Ovary (tissue), 9 donors: ENCODE data around the gene MLLT11. TPM values are rescaled to one million over a fixed set of nuclear protein-coding genes. Genes with fewer than 3 reads are reported as not detected.
"Not testable (repeated sequence)": the region's sequence is repeated elsewhere in the genome, so short reads cannot be mapped to it uniquely, and the experiment has no call there.

ENCODE experiments used
- DNase-seq, 5 donors: peaks; one replicate each; pipeline ENCODE4 v3.0.0-alpha.2; 2019 to 2020
- H3K27ac ChIP-seq, 2 donors: fragments of 200-600 bp; one replicate each; pipeline versions ENCODE4 v1.5.1 to v1.8.0; 2019 to 2022
- H3K27me3 ChIP-seq: fragments of 200-600 bp; one replicate; pipeline ENCODE4 v1.8.0; 2022
- H3K36me3 ChIP-seq: fragments of 200-600 bp; sonication (generic); one replicate; pipeline ENCODE4 v1.5.1; 2019
- H3K4me1 ChIP-seq: one replicate; pipeline ENCODE4 v1.8.1; 2013; ENCODE audit warnings: mild to moderate bottlenecking, moderate library complexity; ENCODE audit not compliant: insufficient read depth
- H3K4me3 ChIP-seq: fragments of 200-600 bp; sonication (generic); one replicate; pipeline ENCODE4 v1.5.1; 2017
- H3K9me3 ChIP-seq, 2 donors: fragments of 200-600 bp in 1 of 2; sonication (generic) in 1 of 2; one replicate each; pipeline versions ENCODE4 v1.5.1 to v1.8.1; 2013 to 2019; ENCODE audit warnings: mild to moderate bottlenecking in 1 of 2, moderate library complexity in 1 of 2
- EP300 ChIP-seq: sonication (generic); formaldehyde crosslinking; IDR thresholded peaks from one replicate; pipeline ENCODE4 v1.6.1; 2017; ENCODE audit warnings: antibody characterized with exemption
- POLR2A ChIP-seq: fragments of 450-650 bp; IDR thresholded peaks from one replicate; pipeline ENCODE4 v1.6.1; 2017; ENCODE audit warnings: antibody characterized with exemption, mild to moderate bottlenecking, moderate library complexity
- WGBS, 3 donors: extraction: QIAGEN DNeasy Blood & Tissue Kit in 1 of 3; methylation state at CpG; one replicate each; pipeline versions ENCODE4 v1.1.5 to v1.1.7; 2013 to 2017; 5-methylcytosine and 5-hydroxymethylcytosine counted together
- intact Hi-C, 4 donors: fragments of 100-400 bp; cut with DNase I; formaldehyde crosslinking; loops; one replicate each; pipeline versions ENCODE4 v1.11.0 to v1.15.1; 2022 to 2023
- polyA plus RNA-seq, 2 donors: library from polyadenylated mRNA; stranded (reverse); fragments of 200-250 nt in 1 of 2; fragments of 350-450 nt in 1 of 2; fragmentation: Illumina TruSeq in 1 of 2; extraction: RNeasy Lipid Tissue Mini Kit (QIAGEN cat#74804) in 1 of 2; gene quantifications; one replicate each; pipeline ENCODE4 v1.2.3, GENCODE V29; 2013 to 2014
- total RNA-seq, 7 donors: library from RNA; depleted of rRNA in 2 of 7; stranded (reverse); fragments of >200 nt in 2 of 7; fragmentation: NEBNext Ultra II Directional in 3 of 7; extraction: Animal tissue kit (Norgen Biotek cat#: 25700) in 3 of 7; gene quantifications; one replicate each; pipeline versions ENCODE4 v1.1.0 to v1.2.4, GENCODE V29; 2016 to 2023
- TF ChIP-seq, protein P1 (sequence below), 3 donors: fragments of 450-650 bp in 2 of 3; fragments of 200-600 bp in 1 of 3; IDR thresholded peaks; one replicate each; pipeline versions ENCODE4 v1.5.1 to v1.8.0; 2016 to 2022; ENCODE audit warnings: antibody characterized with exemption in 3 of 3, mild to moderate bottlenecking in 1 of 3
- donor health status: DM: no; HTN: no; CAD: no; lungs with moderate emphysema.
- donor health status: DM: no; HTN: no; CAD: no.
- donor health status: Bipolar disorder and iron deficiency.
- donor health status: DM: yes; HTN: yes; CAD: no.
- donor health status: DM: no; HTN: no; CAD: no.
- donor health status: DM: yes; HTN: yes; CAD: no.

The MLLT11 gene
- total and polyA plus RNA-seq, 9 donors, result 1.1 to 9.5 (median 2.4) TPM

- Histone ChIP-seq H3K4me3 (peak within 1 kb of the TSS; percentile 83), H3K4me1 (peaks cover 6% of the 10 kb centered on the region), H3K27ac (peak within 1 kb of the TSS; percentile 97 to 99), H3K27me3 (no peaks in the 10 kb centered on the region), H3K36me3 (no peaks in the 10 kb centered on the region), H3K9me3 (no peaks in the 10 kb centered on the region)
- TF ChIP-seq EP300 (no peak), POLR2A (peak; percentile 53)
- TF ChIP-seq, protein P1, sequence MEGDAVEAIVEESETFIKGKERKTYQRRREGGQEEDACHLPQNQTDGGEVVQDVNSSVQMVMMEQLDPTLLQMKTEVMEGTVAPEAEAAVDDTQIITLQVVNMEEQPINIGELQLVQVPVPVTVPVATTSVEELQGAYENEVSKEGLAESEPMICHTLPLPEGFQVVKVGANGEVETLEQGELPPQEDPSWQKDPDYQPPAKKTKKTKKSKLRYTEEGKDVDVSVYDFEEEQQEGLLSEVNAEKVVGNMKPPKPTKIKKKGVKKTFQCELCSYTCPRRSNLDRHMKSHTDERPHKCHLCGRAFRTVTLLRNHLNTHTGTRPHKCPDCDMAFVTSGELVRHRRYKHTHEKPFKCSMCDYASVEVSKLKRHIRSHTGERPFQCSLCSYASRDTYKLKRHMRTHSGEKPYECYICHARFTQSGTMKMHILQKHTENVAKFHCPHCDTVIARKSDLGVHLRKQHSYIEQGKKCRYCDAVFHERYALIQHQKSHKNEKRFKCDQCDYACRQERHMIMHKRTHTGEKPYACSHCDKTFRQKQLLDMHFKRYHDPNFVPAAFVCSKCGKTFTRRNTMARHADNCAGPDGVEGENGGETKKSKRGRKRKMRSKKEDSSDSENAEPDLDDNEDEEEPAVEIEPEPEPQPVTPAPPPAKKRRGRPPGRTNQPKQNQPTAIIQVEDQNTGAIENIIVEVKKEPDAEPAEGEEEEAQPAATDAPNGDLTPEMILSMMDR (IDR thresholded peaks at IDR 0.05), result peak; percentile 77 to 94 (median 86)
- DNase-seq, result peak; percentile 94 to 96 (median 96)
- intact Hi-C loops, result loop anchor here in 2 of 4 donors (2.0 to 10.0 kb wide), 3 partner anchors 22 to 77 kb away; partner anchors contain the start of gene SEMA6C (in 2 of the 2)
- WGBS, 3 donors, result 0 to 1% (median 0%) methylated on average over 50 of the region's 50 CpGs
Observed at GRCh38 chr1:151070474-151071276, 10.5 kb downstream of the MLLT11 start, which contains the start of gene GABPB2. TSS of gene GABPB2 (plus strand) at chr1:151070761. CDS start at chr1:151088190, 17,429 bp downstream.

DNA sequence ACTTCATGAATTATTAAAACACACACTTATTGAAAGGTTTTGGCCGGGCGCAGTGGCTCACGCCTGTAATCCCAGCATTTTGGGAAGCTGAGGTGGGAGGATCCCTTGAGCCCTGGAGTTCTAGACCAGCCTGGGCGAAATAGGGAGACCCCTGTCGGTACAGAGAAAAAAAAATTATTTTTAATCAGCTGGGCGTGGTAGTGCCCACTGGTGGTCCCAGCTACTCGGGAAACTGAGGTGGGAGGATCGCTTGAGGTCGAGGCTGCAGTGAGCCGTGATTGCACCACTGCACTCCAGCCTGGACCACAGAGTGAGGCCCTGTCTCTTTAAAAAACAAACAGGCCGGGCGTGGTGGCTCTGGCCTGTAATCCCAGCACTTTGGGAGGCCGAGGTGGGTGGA is 12.0 kb downstream of the MLLT11 start:
- no peak overlapping the region for H3K4me3 ChIP-seq
- no peaks in the 10 kb centered on the region for H3K27me3 ChIP-seq
- no peaks in the 10 kb centered on the region for H3K9me3 ChIP-seq
- no peak for TF ChIP-seq EP300
- TF ChIP-seq, protein P1 (IDR thresholded peaks at IDR 0.05), result no peak
- TF ChIP-seq POLR2A, result no peak
- no peak for DNase-seq
- no peak overlapping the region for H3K27ac ChIP-seq
- H3K36me3 ChIP-seq, result no peaks in the 10 kb centered on the region
- 76 to 81% (median 77%) methylated on average over 13 of the region's 13 CpGs for WGBS, 3 donors
- peaks cover 6% of the 10 kb centered on the region for H3K4me1 ChIP-seq
- intact Hi-C loops, result loop anchor here in 2 of 4 donors (5.0 to 10.0 kb wide), 2 partner anchors 73 to 75 kb away; partner anchors contain the start of gene SEMA6C (in 2 of the 2)

GRCh38 chr1:151085953-151086559 is 25.9 kb downstream of the MLLT11 start:
- Histone ChIP-seq H3K27ac (no peak overlapping the region), H3K4me3 (no peak overlapping the region), H3K36me3 (no peaks in the 10 kb centered on the region), H3K4me1 (no peaks in the 10 kb centered on the region), H3K27me3 (no peaks in the 10 kb centered on the region), H3K9me3 (no peaks in the 10 kb centered on the region)
- 66% methylated on average over 4 of the region's 4 CpGs for WGBS, 3 donors
- TF ChIP-seq EP300 (no peak), POLR2A (no peak)
- TF ChIP-seq, protein P1 (IDR thresholded peaks at IDR 0.05), result no peak
- intact Hi-C loops, result no loop called here
- DNase-seq, result no peak

- not testable (repeated sequence) for H3K36me3 ChIP-seq, DNase-seq, H3K9me3 ChIP-seq, H3K4me3 ChIP-seq, H3K27ac ChIP-seq, H3K27me3 ChIP-seq, H3K4me1 ChIP-seq
- 88 to 94% (median 94%) methylated on average over 6 of the region's 6 CpGs for whole genome bisulfite sequencing, 3 donors
- intact Hi-C loops, result loop anchor here in 2 of 4 donors (5.0 to 10.0 kb wide), 2 partner anchors 57 to 60 kb away; partner anchors contain the start of gene TNFAIP8L2 (in 2 of the 2)
Observed at GRCh38 chr1:151097426-151097825, 37.2 kb downstream of the MLLT11 start.
